K562 (cell line): ENCODE results near the gene EPB41L4B. TPM values are rescaled to one million over a fixed set of nuclear protein-coding genes. Genes with fewer than 3 reads are reported as not detected.

Experiments
- ARHGAP35 ChIP-seq: fragments of 450-650 bp; IDR thresholded peaks from 2 replicates; pipeline ENCODE4 v1.6.1; 2018; ENCODE audit not compliant: partially characterized antibody
- ATF3 ChIP-seq, 2 experiments: fragments of 450-650 bp in 1 of 2; sonication (generic) in 1 of 2; formaldehyde crosslinking in 1 of 2; IDR thresholded peaks in 1 of 2; conservative IDR thresholded peaks in 1 of 2; 2 replicates each; pipeline versions ENCODE4 v1.6.1 to v1.8.1; 2016 to 2023; ENCODE audit warnings: mild to moderate bottlenecking in 2 of 2, moderate library complexity in 2 of 2, inconsistent platforms in 1 of 2, missing genetic modification reagents in 1 of 2
- HIVEP1 ChIP-seq: fragments of 250-450 bp; sonication (Bioruptor Pico); IDR thresholded peaks from 2 replicates; pipeline ENCODE4 v1.4.0; 2020; ENCODE audit warnings: mild to moderate bottlenecking
- MEIS2 ChIP-seq: fragments of 450-650 bp; IDR thresholded peaks from 2 replicates; pipeline ENCODE4 v1.6.1; 2014; ENCODE audit warnings: mild to moderate bottlenecking; ENCODE audit not compliant: partially characterized antibody
- MIER1 ChIP-seq: fragments of 450-650 bp; IDR thresholded peaks from 2 replicates; pipeline ENCODE4 v1.6.1; 2016; ENCODE audit warnings: antibody characterized with exemption, mild to moderate bottlenecking, low read depth
- PCBP2 ChIP-seq: fragments of 200-400 bp; formaldehyde crosslinking; IDR thresholded peaks from 2 replicates; pipeline ENCODE4 v1.6.1; 2018; ENCODE audit warnings: low read length, low read depth, mild to moderate bottlenecking, moderate library complexity; ENCODE audit not compliant: poor library complexity, severe bottlenecking
- TBL1XR1 ChIP-seq, 2 experiments: IDR thresholded peaks; 2 replicates each; pipeline ENCODE4 v1.6.1; 2012; ENCODE audit warnings: improper control_type of control experiment in 2 of 2, low read length in 2 of 2, mild to moderate bottlenecking in 1 of 2
- ZNF174 ChIP-seq: fragments of 250-450 bp; sonication (Bioruptor Pico); IDR thresholded peaks from 2 replicates; pipeline ENCODE4 v1.4.0; 2020; ENCODE audit warnings: mild to moderate bottlenecking
- ZNF324 ChIP-seq: fragments of 250-450 bp; sonication (Bioruptor Pico); IDR thresholded peaks from 2 replicates; pipeline ENCODE4 v1.4.0; 2020; ENCODE audit warnings: mild to moderate bottlenecking
- ZNF583 ChIP-seq: fragments of 250-450 bp; sonication (Bioruptor Pico); IDR thresholded peaks from 2 replicates; pipeline ENCODE4 v1.4.0; 2020
- polyA plus RNA-seq, 8 experiments: library from polyadenylated mRNA; depleted of rRNA in 4 of 8; stranded (reverse) in 5 of 8; unstranded in 3 of 8; fragments of >200 nt; fragmentation: Nextera tagmentation in 2 of 8; fragmentation: Illumina TruSeq in 1 of 8; extraction: Ambion mirVana in 2 of 8; extraction: Trizol in 1 of 8; gene quantifications; 2 replicates each; pipeline versions ENCODE4 v1.2.1 to v1.2.3, GENCODE V29; 2011 to 2014; ENCODE audit warnings: inconsistent platforms in 1 of 8, missing spikeins in 1 of 8
- total RNA-seq, 7 experiments: library from RNA; depleted of rRNA in 6 of 7; stranded (reverse); fragments of >200 nt in 6 of 7; fragmentation: Illumina TruSeq in 2 of 7; extraction: Trizol in 2 of 7; gene quantifications; 2 replicates each; pipeline versions ENCODE4 v1.2.1 to v1.2.3, GENCODE V29; 2011 to 2021; ENCODE audit warnings: low replicate concordance in 1 of 7
- TF ChIP-seq, protein P1 (sequence below): sonication (generic); formaldehyde crosslinking; IDR thresholded peaks from 2 replicates; pipeline ENCODE4 v1.8.0; 2022; ENCODE audit warnings: missing genetic modification reagents, mild to moderate bottlenecking, moderate library complexity, borderline replicate concordance
- TF ChIP-seq, protein P2 (sequence below), 2 experiments: fragments of 450-650 bp; IDR thresholded peaks; 2 replicates each; pipeline ENCODE4 v1.6.1; 2016; ENCODE audit warnings: mild to moderate bottlenecking in 2 of 2, borderline replicate concordance in 1 of 2, low read depth in 1 of 2, moderate library complexity in 1 of 2
- TF ChIP-seq, protein P3 (sequence below): fragments of 450-650 bp; formaldehyde crosslinking; IDR thresholded peaks from 2 replicates; pipeline ENCODE4 v1.4.0; 2022; ENCODE audit warnings: missing genetic modification characterization
- TF ChIP-seq, protein P4 (sequence below): IDR thresholded peaks from 3 replicates; pipeline ENCODE4 v1.6.1; 2011; ENCODE audit warnings: borderline replicate concordance, mild to moderate bottlenecking; ENCODE audit not compliant: insufficient read length, insufficient read depth

The EPB41L4B gene
- total and polyA plus RNA-seq, 9 of the 15 experiments (the other 6 are each of a cell fraction or from before 2014, with no cell fraction given), result 0.09 to 0.38 (median 0.21) TPM

DNA sequence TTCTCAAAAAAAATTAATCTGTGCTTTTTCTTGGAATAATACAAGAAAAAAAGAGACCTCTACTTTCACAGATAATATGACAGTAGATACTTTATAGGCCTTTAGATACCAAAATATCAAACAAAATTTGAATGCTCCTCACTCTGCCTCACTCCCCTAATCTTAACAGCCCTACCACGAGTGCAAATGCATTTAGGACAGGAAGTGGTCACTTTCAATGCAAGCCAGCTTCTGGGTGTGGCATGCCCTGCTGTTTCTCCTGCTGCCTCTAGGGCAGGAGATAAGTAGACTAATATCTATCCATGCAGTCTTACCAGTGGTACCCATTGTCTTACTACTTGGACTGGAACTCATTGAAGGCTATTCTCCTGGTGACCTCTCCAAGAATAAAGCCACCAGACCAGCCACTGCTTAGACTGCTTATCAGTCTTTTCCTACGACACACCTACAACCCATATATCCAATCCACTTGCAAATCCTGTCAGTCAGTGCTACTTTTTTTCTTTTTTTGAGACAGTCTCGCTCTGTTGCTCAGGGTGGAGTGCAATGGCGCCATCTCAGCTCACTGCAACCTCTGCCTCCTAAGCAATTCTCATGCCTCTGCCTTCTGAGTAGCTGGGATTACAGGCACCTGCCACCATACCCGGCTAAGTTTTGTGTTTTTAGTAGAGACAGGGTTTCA, 176.8 kb downstream of the EPB41L4B start (continued):
- TF ChIP-seq, protein P1, sequence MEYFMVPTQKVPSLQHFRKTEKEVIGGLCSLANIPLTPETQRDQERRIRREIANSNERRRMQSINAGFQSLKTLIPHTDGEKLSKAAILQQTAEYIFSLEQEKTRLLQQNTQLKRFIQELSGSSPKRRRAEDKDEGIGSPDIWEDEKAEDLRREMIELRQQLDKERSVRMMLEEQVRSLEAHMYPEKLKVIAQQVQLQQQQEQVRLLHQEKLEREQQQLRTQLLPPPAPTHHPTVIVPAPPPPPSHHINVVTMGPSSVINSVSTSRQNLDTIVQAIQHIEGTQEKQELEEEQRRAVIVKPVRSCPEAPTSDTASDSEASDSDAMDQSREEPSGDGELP (CRISPR knock-in tag), result no peak
- TF ChIP-seq MIER1, result 0 out of 2 replicates have a peak, but pooled peaks have one; percentile 32
- TF ChIP-seq HIVEP1 (CRISPR knock-in tag), result no peak
- no peak for TF ChIP-seq MEIS2
- TF ChIP-seq TBL1XR1 (IDR thresholded peaks at IDR 0.05; ENCODE audit: low read length in 2 of 2), result no peak
- no peak for TF ChIP-seq ZNF324 (CRISPR knock-in tag)
- TF ChIP-seq, protein P2, sequence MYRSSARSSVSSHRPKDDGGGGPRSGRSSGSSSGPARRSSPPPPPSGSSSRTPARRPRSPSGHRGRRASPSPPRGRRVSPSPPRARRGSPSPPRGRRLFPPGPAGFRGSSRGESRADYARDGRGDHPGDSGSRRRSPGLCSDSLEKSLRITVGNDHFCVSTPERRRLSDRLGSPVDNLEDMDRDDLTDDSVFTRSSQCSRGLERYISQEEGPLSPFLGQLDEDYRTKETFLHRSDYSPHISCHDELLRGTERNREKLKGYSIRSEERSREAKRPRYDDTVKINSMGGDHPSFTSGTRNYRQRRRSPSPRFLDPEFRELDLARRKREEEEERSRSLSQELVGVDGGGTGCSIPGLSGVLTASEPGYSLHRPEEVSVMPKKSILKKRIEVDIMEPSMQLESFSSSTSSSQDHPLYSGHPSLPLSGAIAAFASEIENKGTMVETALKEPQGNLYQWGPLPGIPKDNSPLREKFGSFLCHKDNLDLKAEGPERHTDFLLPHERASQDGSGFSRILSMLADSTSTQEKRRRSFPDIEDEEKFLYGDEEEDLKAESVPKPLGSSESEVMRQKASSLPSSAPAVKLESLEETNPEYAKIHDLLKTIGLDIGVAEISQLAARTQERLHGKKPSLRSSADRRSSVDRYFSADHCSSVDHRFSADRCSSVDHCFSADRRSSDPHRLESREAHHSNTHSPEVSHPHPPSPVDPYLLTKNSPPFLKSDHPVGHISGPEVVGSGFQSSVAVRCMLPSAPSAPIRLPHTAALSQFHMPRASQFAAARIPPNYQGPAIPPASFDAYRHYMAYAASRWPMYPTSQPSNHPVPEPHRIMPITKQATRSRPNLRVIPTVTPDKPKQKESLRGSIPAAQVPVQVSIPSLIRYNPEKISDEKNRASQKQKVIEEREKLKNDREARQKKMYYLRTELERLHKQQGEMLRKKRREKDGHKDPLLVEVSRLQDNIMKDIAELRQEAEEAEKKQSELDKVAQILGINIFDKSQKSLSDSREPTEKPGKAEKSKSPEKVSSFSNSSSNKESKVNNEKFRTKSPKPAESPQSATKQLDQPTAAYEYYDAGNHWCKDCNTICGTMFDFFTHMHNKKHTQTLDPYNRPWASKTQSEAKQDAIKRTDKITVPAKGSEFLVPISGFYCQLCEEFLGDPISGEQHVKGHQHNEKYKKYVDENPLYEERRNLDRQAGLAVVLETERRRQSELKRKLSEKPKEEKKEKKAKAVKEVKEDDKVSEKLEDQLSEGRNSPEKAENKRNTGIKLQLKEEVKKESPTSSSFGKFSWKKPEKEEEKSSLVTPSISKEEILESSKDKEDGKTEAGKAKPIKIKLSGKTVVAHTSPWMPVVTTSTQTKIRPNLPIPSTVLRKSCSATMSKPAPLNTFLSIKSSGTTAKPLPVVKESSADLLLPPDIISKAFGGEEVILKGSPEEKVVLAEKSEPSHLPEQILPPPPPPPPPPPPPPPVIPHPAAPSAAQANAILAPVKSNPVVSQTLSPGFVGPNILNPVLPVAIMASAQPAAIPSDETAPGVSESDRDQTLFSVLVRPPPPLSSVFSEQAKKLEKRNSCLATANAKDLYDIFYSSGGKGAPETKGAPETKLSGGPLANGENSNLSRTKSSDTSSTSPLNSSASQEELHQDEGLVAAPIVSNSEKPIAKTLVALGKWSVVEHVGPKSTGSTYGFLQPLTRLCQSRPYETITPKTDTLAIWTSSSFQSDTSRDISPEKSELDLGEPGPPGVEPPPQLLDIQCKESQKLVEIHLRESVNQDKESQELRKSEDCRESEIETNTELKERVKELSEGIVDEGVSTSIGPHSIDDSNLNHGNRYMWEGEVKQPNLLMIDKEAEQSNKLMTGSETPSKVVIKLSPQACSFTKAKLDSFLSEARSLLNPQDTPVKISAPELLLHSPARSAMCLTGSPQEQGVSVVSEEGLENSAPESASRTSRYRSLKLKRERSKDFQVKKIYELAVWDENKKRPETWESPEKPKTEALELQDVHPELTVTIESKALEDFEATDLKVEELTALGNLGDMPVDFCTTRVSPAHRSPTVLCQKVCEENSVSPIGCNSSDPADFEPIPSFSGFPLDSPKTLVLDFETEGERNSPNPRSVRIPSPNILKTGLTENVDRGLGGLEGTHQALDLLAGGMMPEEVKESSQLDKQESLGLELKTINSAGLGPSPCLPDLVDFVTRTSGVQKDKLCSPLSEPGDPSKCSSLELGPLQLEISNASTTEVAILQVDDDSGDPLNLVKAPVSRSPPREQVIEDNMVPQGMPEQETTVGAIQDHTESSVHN (IDR thresholded peaks at IDR 0.05; ENCODE audit: borderline replicate concordance in 1 of 2, low read depth in 1 of 2), result no peak
- TF ChIP-seq PCBP2, result no peak
- TF ChIP-seq, protein P3, sequence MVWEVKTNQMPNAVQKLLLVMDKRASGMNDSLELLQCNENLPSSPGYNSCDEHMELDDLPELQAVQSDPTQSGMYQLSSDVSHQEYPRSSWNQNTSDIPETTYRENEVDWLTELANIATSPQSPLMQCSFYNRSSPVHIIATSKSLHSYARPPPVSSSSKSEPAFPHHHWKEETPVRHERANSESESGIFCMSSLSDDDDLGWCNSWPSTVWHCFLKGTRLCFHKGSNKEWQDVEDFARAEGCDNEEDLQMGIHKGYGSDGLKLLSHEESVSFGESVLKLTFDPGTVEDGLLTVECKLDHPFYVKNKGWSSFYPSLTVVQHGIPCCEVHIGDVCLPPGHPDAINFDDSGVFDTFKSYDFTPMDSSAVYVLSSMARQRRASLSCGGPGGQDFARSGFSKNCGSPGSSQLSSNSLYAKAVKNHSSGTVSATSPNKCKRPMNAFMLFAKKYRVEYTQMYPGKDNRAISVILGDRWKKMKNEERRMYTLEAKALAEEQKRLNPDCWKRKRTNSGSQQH (CRISPR knock-in tag), result no peak
- TF ChIP-seq, protein P4, sequence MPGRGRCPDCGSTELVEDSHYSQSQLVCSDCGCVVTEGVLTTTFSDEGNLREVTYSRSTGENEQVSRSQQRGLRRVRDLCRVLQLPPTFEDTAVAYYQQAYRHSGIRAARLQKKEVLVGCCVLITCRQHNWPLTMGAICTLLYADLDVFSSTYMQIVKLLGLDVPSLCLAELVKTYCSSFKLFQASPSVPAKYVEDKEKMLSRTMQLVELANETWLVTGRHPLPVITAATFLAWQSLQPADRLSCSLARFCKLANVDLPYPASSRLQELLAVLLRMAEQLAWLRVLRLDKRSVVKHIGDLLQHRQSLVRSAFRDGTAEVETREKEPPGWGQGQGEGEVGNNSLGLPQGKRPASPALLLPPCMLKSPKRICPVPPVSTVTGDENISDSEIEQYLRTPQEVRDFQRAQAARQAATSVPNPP, result no peak
- TF ChIP-seq ATF3 (IDR thresholded peaks at IDR 0.05), result no peak
- TF ChIP-seq ATF3 (CRISPR knock-in tag; conservative IDR thresholded peaks at IDR 0.05), result no peak
- no peak for TF ChIP-seq ZNF583 (CRISPR knock-in tag)
- TF ChIP-seq ARHGAP35, result no peak
- no peak for TF ChIP-seq ZNF174 (CRISPR knock-in tag)
